Body of pancreas (tissue), 4 donors: ENCODE measurements around the gene ARMCX6.
A peak's percentile ranks its signal among the peaks of the same experiment; 100 is the strongest.

ENCODE experiments used
- CTCF ChIP-seq, 7 experiments: fragments of 450-650 bp in 4 of 7; fragments of 200-600 bp in 3 of 7; sonication (generic) in 3 of 7; IDR thresholded peaks; one replicate each; pipeline ENCODE4 v1.5.1; 2016 to 2019; ENCODE audit warnings: antibody characterized with exemption in 7 of 7
- POLR2A ChIP-seq, 3 donors: fragments of 450-650 bp; IDR thresholded peaks; one replicate each; pipeline ENCODE4 v1.6.1; 2016; ENCODE audit warnings: antibody characterized with exemption in 3 of 3, mild to moderate bottlenecking in 2 of 3

DNA sequence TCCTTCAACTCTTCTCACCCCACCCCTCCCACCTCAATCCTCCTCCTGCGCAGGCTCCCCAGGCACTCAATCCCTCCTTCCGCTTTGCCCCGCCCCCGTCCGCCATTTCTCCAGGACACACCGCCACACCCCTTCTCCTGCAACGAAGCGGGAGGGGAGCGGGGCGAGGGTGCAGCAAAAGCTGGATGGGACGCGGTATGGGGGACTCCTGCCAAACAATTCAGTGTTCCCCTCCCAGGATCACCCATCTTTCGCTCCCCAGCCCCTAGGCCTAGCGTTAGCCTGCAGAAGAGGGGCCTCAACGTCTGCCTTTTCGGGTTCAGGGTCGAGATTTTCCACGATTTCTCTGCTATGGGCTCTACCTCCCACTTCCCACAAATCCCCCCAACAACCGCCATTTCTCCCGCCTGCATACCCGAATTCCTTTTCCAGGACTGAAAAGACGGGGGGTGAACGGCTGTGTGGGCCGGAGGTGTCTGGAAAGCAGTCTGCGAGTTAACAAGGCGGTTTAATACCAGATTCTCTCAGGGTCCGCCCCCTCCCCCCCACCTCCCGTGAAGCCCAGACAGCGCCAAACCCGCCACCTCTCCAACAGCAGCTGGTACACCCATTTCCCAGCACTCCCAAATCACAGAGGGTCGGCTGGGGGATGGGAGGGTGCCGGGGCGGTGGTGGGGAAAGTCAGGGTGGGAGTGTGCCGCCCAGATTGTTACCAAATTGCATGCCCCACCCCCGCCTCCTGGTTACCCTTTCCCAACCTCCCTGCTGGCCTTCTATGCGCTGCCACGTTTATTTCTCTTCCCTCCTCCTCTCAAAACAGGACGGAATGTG is 41.1 kb upstream of the ARMCX6 start:
- TF ChIP-seq CTCF (IDR thresholded peaks at IDR 0.05), result no peak
- TF ChIP-seq POLR2A (IDR thresholded peaks at IDR 0.05), result peak in 2 of 3 donors; percentile 42 to 57
